ENCODE results near the gene FOXS1.

- TF ChIP-seq CTCF (IDR thresholded peaks at IDR 0.05; ENCODE audit: insufficient read depth, low read length) (no peak), POLR2AphosphoS5 (IDR thresholded peaks at IDR 0.05; ENCODE audit: low read depth) (no peak), REST (IDR thresholded peaks at IDR 0.05; ENCODE audit: insufficient replicate concordance, low read depth) (no peak), GABPA (IDR thresholded peaks at IDR 0.05; ENCODE audit: low read depth) (no peak), SPI1 (IDR thresholded peaks at IDR 0.05; ENCODE audit: borderline replicate concordance, low read depth) (no peak)
Observed at GRCh38 chr20:31811198-31811597, 34.2 kb downstream of the FOXS1 start.
